Panc1 (cell line): ENCODE results near the gene CITED4. TPM values are rescaled to one million over a fixed set of nuclear protein-coding genes. Genes with fewer than 3 reads are reported as not detected.

Source experiments
- ATAC-seq: fragments of 200-7000 bp; cut with Tn5 transposase; 2 replicates; pipeline ENCODE4 v1.9.1; 2020; ENCODE audit warnings: mild to moderate bottlenecking, moderate library complexity
- BruUV-seq: library from RNA; stranded (reverse); fragments of 400-500 nt; replicated peaks from 2 replicates; lab custom pipeline; 2021; lab: Mats Ljungman, UMichigan
- CTCF ChIA-PET: fragments of 300-600 bp; sonication (Branson Sonifier 250); formaldehyde crosslinking; loops from one replicate; lab custom pipeline; 2022; ENCODE audit warnings: antibody characterized with exemption; lab: Charles Lee
- POLR2A ChIA-PET: fragments of 300-600 bp; sonication (Branson Sonifier 250); formaldehyde crosslinking; loops from one replicate; lab custom pipeline; 2022; ENCODE audit warnings: antibody characterized with exemption; lab: Charles Lee
- DNase-seq: peaks from one replicate; pipeline ENCODE4 v3.0.0-alpha.2; 2010; ENCODE audit warnings: low read depth, low spot score
- H3K27ac ChIP-seq: 2 replicates; pipeline ENCODE4 v1.5.1; 2011; ENCODE audit warnings: mild to moderate bottlenecking, low read length, inconsistent platforms
- H3K27me3 ChIP-seq: fragments of 200-500 bp; sonication (Bioruptor generic); 2 replicates; pipeline ENCODE4 v1.6.0; 2014; ENCODE audit warnings: low read length, inconsistent platforms; ENCODE audit not compliant: control insufficient read depth, insufficient read depth
- H3K36me3 ChIP-seq: fragments of 200-500 bp; sonication (Bioruptor generic); 2 replicates; pipeline ENCODE4 v1.5.1; 2014; ENCODE audit warnings: inconsistent platforms, mild to moderate bottlenecking, low read length, moderate library complexity; ENCODE audit not compliant: control insufficient read depth, insufficient read depth
- H3K4me1 ChIP-seq: 2 replicates; pipeline ENCODE4 v1.5.1; 2011; ENCODE audit warnings: inconsistent platforms, mild to moderate bottlenecking, low read length, moderate library complexity; ENCODE audit not compliant: control insufficient read depth, insufficient read depth
- H3K4me3 ChIP-seq, 2 experiments: 2 replicates each; pipeline ENCODE4 v1.5.1; 2011 to 2012; ENCODE audit warnings: low read depth in 2 of 2, low read length in 2 of 2, mild to moderate bottlenecking in 2 of 2, inconsistent platforms in 1 of 2, moderate library complexity in 1 of 2
- H3K9me3 ChIP-seq: fragments of 200-500 bp; sonication (Bioruptor generic); 2 replicates; pipeline ENCODE4 v1.5.1; 2014; ENCODE audit warnings: low read depth, mild to moderate bottlenecking, inconsistent platforms, low read length, moderate library complexity; ENCODE audit not compliant: control insufficient read depth, insufficient read depth
- CTCF ChIP-seq: fragments of 450-650 bp; IDR thresholded peaks from 2 replicates; pipeline ENCODE4 v1.5.1; 2017; ENCODE audit warnings: mild to moderate bottlenecking
- POLR2AphosphoS5 ChIP-seq: IDR thresholded peaks from 2 replicates; pipeline ENCODE4 v1.6.1; 2012; ENCODE audit warnings: mild to moderate bottlenecking, low read depth, low read length, moderate library complexity
- SIN3A ChIP-seq: IDR thresholded peaks from 2 replicates; pipeline ENCODE4 v1.6.1; 2012; ENCODE audit warnings: low read depth, mild to moderate bottlenecking, low read length, moderate library complexity, borderline replicate concordance; ENCODE audit not compliant: insufficient read depth
- TCF7L2 ChIP-seq: IDR thresholded peaks from 2 replicates; pipeline ENCODE4 v1.6.1; 2011; ENCODE audit warnings: mild to moderate bottlenecking, low read depth, low read length, inconsistent platforms
- in situ Hi-C: cut with HindIII; loops from 2 replicates; pipeline ENCODE4 v1.10.0; 2016; ENCODE audit warnings: low sequenced_read_pairs, low pct_unique_long_range_greater_than_20kb
- intact Hi-C: fragments of 100-400 bp; cut with micrococcal nuclease; formaldehyde crosslinking; loops from one replicate; pipeline ENCODE4 v1.10.0; 2022; ENCODE audit not compliant: unreplicated experiment
- total RNA-seq: library from RNA; stranded (reverse); gene quantifications from one replicate; pipeline ENCODE4 v1.2.1, GENCODE V29; 2021; ENCODE audit not compliant: unreplicated experiment
- TF ChIP-seq, protein P1 (sequence below), 2 experiments: IDR thresholded peaks; 2 replicates each; pipeline ENCODE4 v1.6.1; 2011 to 2012; ENCODE audit warnings: low read depth in 2 of 2, control low read depth in 1 of 2, low read length in 1 of 2, mild to moderate bottlenecking in 1 of 2, moderate library complexity in 1 of 2; ENCODE audit not compliant: insufficient read depth in 1 of 2

The CITED4 gene
- total RNA-seq, 1 experiment from 2014 or later, result 145 TPM

GRCh38 chr1:40907899-40908298 is 45.7 kb upstream of the CITED4 start:
- DNase-seq, result no peak
- Histone ChIP-seq H3K4me3 (no peak overlapping the region), H3K27me3 (no peaks in the 10 kb centered on the region), H3K9me3 (no peaks in the 10 kb centered on the region), H3K36me3 (no peaks in the 10 kb centered on the region), H3K4me1 (peaks cover 27% of the 10 kb centered on the region), H3K27ac (peak overlapping the region; percentile 74)
- TF ChIP-seq POLR2AphosphoS5 (no peak), CTCF (no peak), TCF7L2 (no peak)
- TF ChIP-seq, protein P1, sequence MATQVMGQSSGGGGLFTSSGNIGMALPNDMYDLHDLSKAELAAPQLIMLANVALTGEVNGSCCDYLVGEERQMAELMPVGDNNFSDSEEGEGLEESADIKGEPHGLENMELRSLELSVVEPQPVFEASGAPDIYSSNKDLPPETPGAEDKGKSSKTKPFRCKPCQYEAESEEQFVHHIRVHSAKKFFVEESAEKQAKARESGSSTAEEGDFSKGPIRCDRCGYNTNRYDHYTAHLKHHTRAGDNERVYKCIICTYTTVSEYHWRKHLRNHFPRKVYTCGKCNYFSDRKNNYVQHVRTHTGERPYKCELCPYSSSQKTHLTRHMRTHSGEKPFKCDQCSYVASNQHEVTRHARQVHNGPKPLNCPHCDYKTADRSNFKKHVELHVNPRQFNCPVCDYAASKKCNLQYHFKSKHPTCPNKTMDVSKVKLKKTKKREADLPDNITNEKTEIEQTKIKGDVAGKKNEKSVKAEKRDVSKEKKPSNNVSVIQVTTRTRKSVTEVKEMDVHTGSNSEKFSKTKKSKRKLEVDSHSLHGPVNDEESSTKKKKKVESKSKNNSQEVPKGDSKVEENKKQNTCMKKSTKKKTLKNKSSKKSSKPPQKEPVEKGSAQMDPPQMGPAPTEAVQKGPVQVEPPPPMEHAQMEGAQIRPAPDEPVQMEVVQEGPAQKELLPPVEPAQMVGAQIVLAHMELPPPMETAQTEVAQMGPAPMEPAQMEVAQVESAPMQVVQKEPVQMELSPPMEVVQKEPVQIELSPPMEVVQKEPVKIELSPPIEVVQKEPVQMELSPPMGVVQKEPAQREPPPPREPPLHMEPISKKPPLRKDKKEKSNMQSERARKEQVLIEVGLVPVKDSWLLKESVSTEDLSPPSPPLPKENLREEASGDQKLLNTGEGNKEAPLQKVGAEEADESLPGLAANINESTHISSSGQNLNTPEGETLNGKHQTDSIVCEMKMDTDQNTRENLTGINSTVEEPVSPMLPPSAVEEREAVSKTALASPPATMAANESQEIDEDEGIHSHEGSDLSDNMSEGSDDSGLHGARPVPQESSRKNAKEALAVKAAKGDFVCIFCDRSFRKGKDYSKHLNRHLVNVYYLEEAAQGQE (IDR thresholded peaks at IDR 0.05; ENCODE audit: insufficient read depth in 1 of 2, low read depth in 2 of 2, low read length in 1 of 2), result no peak
- ChIA-PET POLR2A (no interaction called here), CTCF (no interaction called here)
- intact Hi-C loops (no loop called here), in situ Hi-C loops (no loop called here)
- ATAC-seq, result no peak
- BruUV-seq, result no TSS peak

GRCh38 chr1:40906781-40907400 is 44.7 kb upstream of the CITED4 start:
- no peak overlapping the region for H3K4me3 ChIP-seq
- CTCF ChIA-PET, result no interaction called here
- no TSS peak for BruUV-seq
- H3K36me3 ChIP-seq, result no peaks in the 10 kb centered on the region
- DNase-seq, result no peak
- POLR2A ChIA-PET, result no interaction called here
- no peak for TF ChIP-seq POLR2AphosphoS5
- TF ChIP-seq SIN3A, result no peak
- TF ChIP-seq, protein P1 (IDR thresholded peaks at IDR 0.05; ENCODE audit: insufficient read depth in 1 of 2, low read depth in 2 of 2, low read length in 1 of 2), result no peak
- no peak for TF ChIP-seq CTCF
- TF ChIP-seq TCF7L2, result no peak
- peaks cover 33% of the 10 kb centered on the region for H3K4me1 ChIP-seq
- no peaks in the 10 kb centered on the region for H3K27me3 ChIP-seq
- no peaks in the 10 kb centered on the region for H3K9me3 ChIP-seq
- in situ Hi-C loops (no loop called here), intact Hi-C loops (no loop called here)
- ATAC-seq, result no peak
- peak overlapping the region; percentile 73; the same call in 1 of the 2 replicates for H3K27ac ChIP-seq
